CD4-positive, alpha-beta T cell treated with Interleukin-6 at 100 ng/mL for 8 hours (primary cell): ENCODE data around the gene PDE4C.

ENCODE experiments used
- DNase-seq: peaks from one replicate; pipeline ENCODE4 v3.0.0-alpha.2; 2020; ENCODE audit warnings: mixed read lengths, low spot score

The PDE4C gene

DNA sequence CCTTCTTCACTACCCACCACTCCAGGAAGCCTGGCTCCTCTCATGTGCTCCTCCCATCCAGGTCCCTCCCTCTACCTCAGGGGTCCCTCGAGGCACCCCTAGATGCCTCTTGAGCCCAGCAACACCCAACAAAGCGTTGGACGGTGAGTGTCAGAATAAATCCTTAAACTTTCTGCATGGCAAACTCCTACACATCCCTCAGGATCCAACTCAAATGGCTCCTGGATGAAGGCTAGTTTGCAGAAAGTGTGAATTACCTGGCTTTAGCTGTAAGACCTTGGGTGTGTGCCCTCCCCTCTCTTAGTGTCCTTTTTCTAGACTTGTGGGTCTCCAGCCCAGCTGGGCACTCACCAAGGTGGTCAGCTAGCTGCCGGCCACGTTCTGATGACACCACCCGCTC lies 27.9 kb downstream of the PDE4C start:
- no peak for DNase-seq

GRCh38 chr19:18197941-18198340 lies 28.3 kb downstream of the PDE4C start:
- DNase-seq, result no peak

- DNase-seq, result no peak
Measured at GRCh38 chr19:18197306-18197705, 28.9 kb downstream of the PDE4C start.

DNA sequence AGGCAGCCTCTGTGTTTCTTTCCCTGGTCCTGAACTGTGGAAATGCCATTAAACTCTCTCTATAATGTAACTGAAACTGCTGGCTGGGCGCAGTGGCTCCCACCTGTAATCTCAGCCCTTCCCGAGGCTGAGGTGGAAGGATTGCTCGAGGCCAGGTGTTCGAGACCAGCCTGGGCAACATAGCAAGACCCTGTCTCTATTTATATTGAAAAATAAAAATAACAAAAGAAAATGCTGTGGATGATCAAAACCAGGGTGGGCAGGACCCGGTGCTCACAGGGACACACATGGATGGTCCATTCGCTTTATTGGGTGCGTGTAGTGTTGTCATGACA lies 29.8 kb downstream of the PDE4C start:
- DNase-seq, result no peak

- peak; percentile 19 for DNase-seq
Measured at GRCh38 chr19:18194554-18195238, 31.5 kb downstream of the PDE4C start.

DNA sequence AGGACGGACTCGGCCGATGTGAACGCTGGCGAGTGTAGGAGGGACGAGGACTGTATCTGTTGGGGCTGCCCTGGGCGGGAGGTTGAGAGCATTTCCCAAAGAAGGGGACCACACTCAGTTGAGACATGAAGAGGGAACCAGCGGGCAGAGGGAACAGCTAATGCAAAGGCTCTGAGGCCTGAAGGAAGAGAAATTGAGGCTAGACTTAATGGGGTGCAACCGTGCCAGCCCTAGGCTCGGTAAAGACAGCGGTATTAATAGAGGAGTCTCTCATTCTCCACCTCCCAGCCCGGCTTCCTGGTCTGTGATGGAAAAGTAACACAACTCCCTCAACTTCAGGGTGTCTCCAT lies 32.1 kb downstream of the PDE4C start:
- DNase-seq, result no peak

DNA sequence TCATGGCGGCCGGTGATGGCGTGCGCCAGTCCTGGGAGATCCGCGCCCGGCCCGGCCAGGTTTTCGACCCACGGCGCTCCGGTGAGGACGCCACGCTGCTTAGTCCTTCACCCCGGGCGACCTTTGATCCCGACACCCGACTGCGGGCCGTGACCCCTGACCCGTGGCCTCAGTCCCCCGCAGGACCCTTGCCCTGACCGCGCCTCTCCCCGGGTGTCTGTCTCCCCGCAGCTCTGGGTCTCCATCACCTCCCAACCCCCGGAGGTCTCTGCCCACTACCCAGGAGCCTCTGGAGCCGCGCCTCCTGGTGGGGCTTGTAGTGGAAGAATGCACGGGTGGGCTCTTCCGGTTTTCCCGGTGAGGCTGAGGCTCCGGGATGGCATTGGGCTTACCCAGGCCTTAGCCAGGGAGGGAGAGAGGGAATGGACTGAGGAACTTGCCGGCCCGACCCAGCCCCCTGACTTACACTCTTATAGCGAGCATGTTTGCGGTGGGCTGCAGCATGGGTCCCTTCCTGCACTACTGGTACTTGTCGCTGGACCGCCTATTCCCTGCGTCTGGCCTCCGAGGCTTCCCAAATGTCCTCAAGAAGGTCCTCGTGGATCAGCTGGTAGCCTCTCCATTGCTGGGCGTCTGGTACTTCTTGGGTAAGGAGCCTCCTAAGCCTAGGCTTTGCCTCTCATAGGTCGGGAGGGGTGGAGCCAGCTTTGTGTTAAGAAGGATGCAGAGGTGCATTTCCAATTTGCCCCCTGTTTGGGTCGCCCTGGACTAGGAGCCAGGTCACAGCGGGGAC lies 32.7 kb downstream of the PDE4C start:
- DNase-seq, result no peak

- DNase-seq, result peak; percentile 100
Measured at GRCh38 chr19:18192673-18193387, 33.4 kb downstream of the PDE4C start, which contains the start of gene MPV17L2. TSS of gene MPV17L2 (plus strand) at chr19:18193218. CDS start at chr19:18193282, 64 bp downstream.

- DNase-seq, result no peak
Measured at GRCh38 chr19:18191640-18192062, 34.6 kb downstream of the PDE4C start.

GRCh38 chr19:18190278-18190677 lies 36.0 kb downstream of the PDE4C start:
- DNase-seq, result no peak

GRCh38 chr19:18185538-18185937 lies 40.7 kb downstream of the PDE4C start:
- DNase-seq, result no peak

GRCh38 chr19:18183529-18183928 lies 42.7 kb downstream of the PDE4C start:
- no peak for DNase-seq

DNA sequence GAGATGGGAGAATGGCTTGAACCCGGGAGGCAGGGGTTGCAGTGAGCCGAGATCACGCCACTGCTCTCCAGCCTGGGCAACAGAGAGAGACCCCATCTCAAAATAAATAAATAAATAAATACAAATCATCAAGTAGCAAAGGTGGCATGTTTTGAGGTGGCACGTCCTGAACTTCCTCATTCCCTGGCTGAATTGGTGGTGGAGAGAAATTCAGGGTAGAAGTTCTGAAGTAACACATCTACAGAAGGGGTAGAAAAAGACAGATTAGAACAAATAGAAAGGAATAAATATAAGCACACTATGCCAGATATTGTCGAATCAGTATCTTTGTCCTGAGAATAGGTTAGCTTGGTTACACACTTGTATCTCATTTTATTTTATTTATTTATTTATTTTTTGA lies 46.3 kb downstream of the PDE4C start:
- DNase-seq, result no peak

DNA sequence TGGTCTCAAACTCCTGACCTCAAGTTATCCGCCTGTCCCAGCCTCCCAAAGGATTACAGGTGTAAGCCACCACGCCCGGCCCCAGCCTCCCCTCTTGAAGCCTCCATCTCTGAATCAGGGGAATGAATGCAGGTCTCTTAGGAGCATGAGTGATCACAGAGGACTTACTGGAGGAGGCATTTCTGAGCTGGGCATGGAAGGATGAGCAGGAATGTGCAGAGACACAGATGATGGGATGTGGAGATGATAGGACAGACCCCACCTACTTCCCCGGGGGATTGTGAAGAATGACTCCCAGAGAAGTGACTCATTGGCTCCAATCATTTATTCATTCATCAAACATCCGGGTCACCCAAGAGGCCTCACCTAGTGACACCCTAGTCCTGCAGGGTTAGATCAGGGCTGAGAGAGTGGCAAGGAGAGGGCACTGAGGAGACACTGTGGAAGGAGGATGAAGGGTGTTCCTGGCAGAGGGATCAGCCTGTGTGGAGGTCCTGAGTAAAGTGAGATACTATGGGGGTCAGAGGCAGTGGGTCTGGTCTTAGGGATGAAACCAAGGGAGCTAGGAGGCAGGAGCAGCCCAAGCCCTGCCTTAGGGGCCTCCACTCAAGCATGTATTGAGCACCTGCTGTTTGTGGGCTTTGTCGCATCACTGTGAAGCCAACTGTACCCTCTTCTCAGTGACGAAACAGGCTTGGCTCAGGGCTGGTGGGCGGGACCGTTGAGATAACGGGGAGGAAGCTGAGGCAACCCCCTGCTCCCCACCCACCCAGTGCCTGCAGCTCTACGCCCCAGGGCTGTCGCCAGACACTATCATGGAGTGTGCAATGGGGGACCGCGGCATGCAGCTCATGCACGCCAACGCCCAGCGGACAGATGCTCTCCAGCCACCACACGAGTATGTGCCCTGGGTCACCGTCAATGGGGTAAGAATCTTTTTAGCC lies 49.6 kb downstream of the PDE4C start:
- DNase-seq, result no peak

- no peak for DNase-seq
Measured at GRCh38 chr19:18174983-18175382, 51.3 kb downstream of the PDE4C start.
